HG03095 (cell line): ENCODE data around the gene RPL19.

Experiments used
- ATAC-seq: cut with Tn5 transposase; IDR thresholded peaks from one replicate; pipeline ENCODE4 v1.9.1; 2021; ENCODE audit warnings: moderate library complexity; ENCODE audit not compliant: unreplicated experiment

Gene RPL19

DNA sequence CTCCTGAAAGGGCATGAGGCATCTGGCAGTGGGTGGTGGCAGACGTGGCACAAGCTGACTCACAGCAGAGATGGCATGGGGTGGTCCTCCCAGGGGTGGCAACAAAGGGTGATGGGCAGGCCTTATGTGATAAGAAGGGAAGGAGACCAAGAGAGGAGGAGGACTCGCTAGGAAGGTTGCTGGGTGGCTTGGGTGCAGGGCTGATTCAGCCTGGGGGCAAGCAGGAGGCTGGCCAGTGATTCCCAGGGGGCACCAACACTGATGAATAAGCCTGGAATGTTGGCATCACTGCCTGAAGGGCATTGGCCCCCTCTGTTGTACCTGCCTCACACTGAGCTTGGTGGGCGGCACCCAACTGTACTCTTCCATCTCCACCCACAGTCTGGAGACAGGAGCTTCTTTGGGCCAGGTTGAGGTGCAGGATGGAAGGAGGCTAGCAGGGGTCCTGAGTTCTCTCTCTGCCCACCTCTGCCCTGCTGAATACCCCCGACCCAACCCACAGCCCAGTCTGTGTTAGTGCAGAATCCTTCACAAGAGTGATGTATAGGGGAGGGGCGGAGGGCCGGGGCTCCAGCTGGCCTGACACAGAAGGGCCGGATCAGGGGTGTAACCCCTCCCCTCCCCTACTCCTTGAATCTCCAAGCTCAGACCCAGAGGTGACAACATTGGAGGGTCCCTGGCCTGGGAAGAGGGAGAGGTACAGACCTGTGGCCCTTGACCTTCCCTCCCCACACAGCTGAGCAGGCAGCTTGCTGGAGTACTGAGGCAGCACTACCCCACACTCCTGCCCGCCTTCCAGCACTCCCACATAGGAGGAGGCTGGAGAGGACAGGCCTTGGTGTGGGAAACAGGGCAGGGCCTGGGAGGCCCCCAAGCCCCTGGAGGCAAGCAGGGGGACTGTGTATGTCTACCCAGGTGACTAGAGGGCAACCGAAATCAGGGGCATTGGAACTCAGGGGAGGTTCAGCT, 23.1 kb downstream of the RPL19 start:
- no peak for ATAC-seq

DNA sequence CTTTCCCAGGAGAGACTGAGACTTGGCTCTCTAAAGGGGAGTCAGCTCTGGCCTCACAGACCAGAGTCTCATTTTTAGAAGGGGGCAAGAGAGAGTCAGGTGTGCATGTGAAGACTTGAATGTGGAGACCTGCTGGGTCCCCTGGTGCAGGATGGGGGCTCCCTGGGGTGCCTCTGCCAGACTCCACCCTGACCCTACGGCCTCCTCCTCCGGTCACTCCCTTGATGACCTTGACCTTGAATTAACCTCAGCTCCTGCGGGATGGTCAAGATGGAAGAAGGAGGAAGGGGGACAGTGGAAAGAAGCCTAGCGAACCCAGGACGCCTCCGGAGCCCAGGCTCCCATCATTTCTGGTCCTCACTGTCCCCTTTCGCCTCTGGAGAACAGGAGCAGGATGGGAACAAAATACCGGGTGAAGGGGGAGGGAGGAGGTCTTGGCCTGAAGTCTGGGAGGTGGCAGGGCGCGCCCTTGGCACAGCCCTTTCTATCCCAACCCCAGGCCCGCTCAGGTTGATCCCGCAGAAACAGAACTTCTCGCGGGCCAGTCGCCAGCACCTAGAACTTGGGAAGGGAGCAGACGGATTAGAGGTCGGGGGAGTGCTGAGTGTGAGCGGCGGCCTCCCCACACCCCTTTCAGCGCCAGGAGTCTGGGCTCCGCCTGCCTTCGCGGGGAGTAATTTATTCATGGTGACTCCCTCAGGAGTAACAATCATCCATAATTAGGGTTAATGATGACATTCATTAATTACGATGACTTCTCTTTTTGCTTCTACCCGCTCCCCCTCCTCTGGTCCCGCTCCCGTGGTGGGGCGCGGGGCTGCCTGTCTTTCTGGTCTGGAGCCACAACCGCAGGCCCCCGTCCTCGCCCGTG, 24.1 kb downstream of the RPL19 start:
- no peak for ATAC-seq

DNA sequence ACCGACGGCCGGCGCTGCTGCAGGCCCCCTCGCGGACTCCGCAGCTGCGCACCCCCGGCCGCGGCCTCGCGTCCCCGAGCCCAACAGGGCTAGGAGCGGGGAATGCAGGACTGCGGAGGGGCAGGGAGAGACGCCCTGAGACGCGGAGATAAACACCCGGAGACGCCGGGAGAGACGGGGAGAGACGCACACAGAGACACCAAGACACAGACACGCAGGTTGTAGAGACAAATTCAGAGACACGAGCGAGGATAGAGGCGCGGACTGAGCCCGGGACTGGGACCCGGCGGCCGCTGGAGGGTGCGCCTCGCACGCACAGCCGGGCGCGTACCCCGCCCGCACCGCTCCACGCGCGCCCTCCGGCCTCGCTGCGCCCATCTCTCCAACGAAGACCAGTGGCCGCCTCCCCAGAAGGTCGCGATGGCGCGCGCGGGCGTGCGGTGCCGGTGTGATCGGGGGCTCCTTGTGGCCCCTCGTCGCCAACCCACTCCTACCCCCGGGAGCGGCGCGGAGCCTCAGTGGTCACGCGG, 24.8 kb downstream of the RPL19 start:
- ATAC-seq = no peak

DNA sequence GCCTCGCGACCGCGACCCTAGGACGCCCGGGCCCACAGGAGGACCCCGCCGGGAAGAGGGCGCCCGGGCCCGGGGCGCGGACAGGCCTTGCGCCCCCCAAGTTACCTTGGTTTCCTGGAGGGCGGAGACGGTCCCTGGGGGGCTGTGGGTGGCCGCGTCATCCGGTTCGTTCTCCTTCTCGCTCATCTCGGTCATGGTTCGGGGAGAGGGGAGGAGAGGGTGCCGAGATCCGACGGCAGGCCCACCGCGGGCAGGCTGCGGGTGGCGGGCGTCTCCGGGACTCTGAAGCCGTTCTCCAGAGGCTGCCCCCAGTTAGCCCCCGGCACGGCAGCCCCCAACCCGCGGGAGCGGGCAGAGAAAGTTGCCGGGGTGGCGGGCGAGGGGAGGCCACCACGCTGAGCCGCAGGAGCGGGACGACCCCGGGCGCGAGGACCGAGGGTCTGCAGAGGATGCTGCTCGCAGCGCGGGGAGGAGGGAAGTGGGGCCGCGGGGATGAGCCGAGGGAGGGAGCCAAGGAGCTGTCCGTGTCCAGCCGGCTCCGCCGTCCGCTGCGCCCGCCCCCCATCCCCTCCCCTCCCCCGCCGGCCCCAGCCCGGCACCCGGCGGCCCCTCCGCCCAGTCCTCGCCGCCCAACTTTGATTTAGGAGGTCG, 25.4 kb downstream of the RPL19 start, which contains the start of gene STAC2:
Gene STAC2, minus strand, starts transcription at position 638 of the 651 bp plus-strand sequence. Its CDS starts 443 bp downstream, at position 195.
- ATAC-seq = no peak

DNA sequence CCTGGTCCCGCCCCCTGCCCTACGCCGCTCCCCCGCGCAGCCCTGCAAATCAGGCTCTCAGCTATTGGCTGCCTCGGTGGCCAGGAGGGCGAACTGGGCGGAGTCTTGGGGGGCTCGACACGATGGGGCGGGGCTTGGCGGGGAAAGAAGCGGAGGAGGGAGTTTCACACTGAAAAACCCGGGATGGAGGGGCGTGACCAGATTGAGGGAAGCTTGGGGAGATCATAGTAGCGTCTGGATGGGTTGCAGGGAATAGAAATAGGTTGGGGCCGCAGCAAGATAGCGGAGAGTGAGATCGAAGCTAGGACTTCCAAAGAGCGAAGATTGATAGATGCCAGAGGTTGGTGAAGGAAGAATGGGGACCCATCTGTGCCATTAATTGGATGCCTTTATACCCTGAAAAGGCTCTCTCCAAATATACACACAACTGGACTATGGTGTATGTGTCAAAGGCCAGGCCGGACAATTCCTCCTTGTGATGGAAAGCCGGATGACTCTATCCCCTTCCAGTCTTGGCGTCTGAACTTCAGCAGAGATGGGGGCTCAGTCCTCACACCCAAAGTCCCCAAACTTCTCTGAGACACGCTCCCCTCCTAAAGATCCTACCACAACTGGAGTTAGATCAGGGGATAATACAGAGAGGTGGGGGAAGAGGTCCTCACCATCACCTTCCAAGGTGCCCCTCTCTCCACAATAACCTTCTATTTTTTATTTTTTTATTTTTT, 26.0 kb downstream of the RPL19 start:
- no peak for ATAC-seq

DNA sequence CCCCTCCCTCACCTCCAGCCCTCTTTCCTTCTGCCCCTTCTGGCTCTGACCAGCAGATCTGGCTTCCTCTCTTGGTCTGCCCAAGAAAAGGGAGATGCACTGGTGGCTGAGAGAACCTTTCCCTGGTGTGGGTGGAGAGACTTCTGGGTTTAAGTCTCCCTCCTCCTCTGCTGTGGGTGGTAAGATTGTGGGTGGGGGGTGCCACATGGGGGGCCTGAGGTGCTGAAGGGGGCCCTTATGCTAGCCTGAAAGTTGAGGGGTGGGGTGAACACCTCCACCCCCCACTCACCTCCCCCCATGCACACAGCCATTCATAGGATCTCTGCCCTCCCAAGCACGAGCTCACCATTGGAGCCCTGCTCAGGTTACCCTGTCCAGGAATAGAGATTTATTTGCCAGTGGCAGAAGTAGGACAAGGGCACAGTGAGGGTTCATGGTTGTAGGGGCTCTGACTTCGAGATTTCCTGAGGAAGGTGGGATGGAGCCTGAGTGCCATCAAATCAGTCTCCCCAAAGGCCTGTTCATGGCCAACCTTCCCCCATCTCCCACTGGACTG, 27.4 kb downstream of the RPL19 start:
- ATAC-seq = no peak

DNA sequence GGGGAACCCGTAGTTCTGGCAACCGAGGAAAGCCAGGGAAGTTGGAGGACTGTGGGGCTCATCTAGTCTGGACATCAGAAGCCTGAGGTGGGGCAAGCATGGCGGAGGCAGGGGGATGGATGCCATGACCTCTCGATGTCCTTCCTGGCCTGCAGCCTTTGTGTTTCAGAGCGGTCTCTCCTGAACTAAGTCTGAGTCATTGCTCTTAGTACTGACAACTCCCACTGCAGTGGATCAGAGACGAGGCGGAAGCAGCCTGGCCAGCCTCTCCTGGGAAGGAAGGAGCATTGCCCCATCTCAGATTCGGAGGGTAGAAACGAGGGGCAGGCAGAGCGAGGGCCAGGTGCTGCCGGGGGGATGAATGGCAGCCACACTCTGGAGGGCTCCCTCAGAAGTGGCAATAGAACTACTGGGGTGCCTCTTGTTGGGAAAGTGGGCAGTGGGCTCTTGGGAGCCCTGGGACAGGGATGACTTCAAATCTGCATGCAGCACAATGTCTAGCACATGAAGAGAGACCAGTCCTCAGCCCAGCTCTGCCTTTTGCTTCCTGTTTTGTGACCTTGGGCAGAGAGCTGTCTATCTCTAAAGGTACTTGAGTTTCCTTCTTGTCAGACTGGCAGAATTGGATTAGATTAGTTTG, 29.3 kb downstream of the RPL19 start:
- ATAC-seq = no peak

DNA sequence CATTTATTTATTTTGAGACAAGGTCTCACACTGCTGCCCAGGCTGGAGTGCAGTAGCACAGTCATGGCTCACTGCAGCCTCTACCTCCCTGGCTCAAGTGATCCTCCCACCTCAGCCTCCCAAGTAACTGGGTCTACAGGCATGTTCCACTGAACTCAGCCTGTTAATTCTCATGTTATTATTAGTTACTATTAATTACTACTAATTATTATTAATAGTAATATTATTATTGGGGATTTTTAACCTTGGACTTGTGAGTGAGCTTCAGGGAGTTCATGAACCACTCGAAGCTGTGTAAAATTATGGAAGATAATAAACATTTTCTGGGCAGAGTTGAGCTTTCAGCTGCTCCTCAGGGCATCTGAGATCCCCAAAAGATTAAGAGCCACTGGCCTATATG, 30.3 kb downstream of the RPL19 start:
- no peak for ATAC-seq

DNA sequence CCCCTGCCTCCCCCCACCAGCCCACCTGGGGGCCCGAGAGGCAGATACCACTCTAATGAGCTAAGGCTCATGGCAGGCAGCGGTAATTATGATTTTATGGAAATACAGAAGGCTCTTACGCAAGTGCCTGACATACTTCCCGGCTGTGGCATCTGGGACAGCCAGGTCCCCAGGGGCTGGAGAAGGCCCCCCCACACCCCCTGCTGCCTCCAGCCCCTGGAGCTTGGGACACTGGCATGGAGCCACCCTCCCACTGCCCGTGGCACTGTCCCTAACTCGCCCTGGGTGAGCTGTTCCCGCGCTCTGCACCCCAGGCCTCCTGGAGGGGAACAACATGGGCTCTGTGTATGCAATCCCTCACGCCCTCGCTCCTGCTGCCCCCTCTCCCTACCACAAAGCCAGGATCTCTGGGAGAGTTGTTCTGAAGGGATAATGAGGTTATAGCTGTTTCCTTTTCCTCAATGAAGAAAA, 31.0 kb downstream of the RPL19 start:
- ATAC-seq = no peak

DNA sequence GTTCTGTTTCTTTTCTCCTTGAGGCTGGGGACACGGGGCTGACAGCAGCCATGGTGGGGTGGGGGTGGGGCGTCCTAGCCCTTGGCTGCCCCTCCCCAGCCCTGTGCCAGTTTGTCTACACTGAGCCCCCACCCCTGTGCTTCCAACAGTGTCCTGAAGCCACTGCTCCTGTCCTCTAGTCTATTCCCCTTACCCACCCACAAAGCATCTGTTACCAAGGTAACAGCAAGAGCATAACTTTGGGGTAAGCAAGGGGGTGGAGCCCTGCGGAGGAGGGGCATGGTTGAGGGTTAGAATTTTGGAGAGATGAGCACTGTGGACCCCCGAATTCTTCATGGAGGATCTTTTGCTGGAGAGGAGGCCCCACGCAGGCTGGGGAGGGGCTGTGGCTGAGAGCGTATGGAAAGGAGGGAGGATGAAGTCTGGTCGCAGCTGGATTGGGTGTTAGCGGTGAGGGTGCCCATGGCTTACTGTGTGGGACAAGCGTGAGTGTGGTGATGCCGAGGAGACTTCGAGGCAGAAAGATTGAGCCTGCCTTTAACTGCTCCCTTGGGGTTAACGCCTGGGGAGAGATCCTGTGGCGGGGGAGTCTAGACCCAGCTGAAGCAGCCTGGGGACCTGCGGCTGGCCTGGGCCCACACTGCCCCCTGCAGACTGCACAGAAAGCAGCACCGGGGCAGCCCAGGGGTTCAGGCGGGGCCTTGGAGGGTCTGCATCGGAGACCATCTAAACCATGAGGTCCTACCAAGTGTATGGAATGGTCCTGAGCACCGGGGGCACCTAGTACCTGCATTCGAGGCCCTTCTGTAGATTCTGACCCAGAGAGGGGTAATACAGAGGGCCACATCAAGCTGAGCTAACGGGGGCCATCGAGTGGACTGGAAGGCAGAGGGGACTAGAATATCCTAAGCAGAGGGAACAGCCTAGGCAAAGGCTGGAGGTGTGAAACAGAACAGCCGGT, 31.8 kb downstream of the RPL19 start:
- no peak for ATAC-seq

DNA sequence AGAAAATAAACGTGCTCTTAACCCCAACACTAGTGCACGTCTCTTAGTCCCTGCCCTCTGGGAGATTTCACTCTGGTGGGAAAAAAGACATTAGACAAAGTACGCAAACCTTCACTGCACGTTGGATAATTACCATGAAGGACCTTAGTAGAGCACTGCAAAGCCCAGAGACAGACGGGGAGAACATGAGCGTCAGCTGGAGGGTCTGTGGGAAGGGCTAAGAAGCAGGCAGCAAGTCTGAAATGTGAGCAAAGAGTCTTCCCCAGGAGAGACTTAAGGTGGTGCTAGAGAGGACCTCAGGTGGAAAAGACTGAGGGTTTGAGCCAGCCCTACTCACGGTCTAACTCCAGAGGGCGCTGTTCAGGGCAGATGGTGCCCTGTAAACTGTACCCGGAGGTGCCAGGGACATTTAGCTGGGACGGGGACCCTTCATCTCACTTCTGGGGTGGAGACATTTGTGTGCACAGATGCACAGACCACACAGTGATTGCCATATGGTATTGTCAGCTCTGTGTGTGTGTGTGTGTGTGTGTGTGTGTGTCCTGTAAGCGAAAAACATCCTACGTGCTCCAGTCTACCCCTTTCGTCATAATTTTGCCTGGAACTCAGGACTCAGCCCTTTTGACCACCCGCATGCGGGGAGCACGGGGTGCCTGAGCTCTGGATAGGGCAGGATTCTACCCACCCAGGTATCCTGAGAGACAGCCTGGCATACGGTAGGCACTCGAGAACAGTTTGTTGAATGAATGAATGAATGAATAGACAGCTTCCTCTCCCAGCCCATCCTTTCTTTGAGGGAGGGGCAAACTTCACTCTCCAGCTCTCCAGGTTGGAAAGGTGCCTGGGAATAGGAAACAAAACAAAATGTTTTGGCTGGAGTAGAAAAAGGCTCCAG, 35.7 kb downstream of the RPL19 start:
- no peak for ATAC-seq

DNA sequence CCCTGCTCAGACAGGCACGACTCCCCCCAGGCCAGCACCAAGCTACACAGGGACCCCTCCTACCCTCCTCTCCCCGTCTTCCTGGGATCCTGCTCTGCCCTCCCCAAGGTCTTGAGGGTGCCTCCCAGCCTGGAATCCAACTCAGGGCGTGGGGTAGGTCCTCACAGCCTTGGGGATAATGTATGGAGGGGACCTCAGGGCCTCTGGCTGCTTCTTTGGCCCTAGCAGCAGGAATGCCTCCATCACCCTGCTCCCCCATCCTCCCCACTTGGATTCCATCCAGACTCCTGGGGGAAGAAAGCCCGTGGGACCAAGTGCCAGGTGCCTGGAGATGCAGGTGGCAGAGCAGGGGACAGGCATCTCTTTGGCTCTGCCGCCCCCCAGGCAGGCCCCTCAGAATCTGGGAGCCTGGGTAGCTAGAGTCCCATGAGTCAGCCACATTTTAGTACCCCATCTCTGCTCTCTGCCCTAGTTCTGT, 36.4 kb downstream of the RPL19 start:
- ATAC-seq = no peak

DNA sequence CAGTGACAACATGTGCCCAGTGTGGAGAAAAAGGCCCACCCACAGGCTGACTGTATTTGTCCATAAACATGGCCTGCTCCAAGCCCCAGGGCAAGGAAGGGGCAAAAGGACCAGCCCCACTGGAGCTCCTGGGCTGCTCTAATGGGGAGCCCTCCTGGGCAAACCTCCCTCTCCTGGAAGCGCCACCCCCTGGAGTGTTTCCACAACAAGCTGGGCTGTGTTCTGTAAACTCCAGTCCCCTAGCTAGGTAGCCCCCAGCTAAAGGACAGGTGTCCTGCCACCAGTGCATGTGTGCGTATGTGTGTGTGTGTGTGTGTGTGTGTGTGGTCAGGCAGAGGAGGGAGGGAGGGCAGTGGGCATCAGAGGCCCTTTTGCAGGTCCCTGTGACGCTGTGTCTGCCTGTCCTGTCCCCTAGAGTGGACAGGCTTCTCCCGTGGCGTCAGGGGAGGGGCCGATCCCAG, 36.9 kb downstream of the RPL19 start:
- ATAC-seq = no peak

DNA sequence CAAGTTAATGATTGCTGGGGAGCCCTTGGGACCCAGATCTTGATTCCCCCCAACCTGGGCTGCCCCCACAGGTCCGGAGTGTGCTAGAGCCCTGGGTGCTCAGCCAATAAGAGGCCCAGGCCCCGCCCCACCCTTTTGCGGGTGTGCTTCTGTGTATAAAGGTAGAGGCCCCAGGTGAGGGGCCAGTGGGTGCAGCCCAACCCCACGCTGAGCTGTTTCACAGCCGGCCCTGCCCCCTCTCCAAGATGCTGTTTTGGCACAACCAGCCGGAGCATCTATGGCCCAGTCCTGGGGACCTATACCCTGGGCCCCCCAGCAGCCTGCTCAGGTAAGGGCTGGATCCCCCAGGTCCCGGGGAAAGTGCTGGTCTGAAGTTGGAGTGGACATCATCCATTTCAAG, 37.5 kb downstream of the RPL19 start:
- ATAC-seq = no peak

DNA sequence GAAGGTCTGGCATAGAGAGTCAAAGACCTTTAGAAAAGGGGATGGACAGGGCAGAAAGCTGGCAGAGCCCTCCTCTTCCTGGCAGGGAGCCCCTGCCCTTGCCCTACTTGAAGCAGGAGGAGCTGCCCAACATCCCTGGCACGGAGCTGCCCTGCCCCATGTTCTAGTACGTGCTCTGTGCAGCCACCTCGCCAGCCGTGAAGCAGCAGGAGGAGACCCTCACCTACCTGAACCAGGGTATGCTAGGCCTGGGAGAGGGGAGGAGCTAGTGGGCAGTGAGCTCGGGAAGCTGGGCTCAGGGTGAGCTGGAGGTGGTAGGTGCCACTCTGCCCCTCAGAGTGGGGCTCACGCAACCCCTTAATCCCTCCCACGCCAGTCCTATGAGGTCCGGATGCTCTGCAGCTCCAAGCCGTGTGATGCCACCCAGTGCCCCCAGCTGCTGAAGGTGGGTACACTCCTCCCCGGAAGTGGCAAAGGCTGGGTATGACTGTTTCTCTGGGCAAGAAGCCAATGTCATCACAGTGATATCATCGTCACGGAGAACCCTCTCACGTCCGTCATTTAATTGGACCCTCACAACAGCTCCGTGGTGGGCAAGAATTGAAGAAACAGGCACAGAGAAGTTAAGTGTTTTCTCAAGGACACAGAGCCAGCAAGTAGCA, 38.4 kb downstream of the RPL19 start:
- no peak for ATAC-seq

DNA sequence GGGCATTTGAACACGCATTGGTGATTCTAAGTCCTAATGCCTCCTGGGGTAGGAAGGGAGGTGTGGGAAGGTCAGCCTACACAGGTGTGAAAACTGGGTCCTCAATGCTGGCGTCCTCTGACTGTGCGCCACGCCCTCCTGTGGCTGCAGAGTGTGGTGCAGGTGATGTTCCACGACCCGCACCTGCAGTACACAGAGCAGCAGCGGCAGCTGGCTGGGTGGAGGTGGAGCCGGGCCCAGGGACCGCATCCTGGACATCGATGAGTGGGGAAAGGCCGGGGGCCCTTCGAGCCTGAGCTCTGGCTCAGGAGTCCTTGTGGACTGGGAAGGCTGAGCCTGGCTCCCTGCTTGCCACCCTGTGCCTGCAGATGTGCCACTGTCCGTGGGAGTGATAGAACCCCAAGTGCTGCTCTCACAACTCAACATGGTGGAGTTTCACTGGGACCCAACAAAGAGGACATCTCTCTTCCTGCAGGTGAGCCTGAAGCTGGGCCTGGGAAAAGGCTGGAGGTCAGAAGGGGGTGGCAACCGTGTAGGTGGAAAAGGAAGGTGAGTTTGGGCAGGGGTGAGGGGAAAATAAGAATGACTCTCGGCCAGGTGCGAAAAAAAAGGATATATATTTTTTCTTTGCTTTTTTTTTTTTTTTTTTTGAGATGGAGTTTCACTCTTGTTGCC, 39.7 kb downstream of the RPL19 start:
- ATAC-seq = no peak
